ENCODE results near the gene CNPPD1.
A peak's percentile ranks its signal among the peaks of the same experiment; 100 is the strongest.

Gene CNPPD1

GRCh38 chr2:219158025-219158424 is 18.7 kb downstream of the CNPPD1 start:
- DNase-seq = no peak

- DNase-seq = no peak
Observed at GRCh38 chr2:219157396-219157795, 19.3 kb downstream of the CNPPD1 start.

GRCh38 chr2:219155054-219155644 is 21.6 kb downstream of the CNPPD1 start:
- no peak for DNase-seq

- DNase-seq = no peak
Observed at GRCh38 chr2:219149667-219150066, 27.1 kb downstream of the CNPPD1 start.

- peak; percentile 79 for DNase-seq
Observed at GRCh38 chr2:219142329-219142728, 34.4 kb downstream of the CNPPD1 start.

- no peak for DNase-seq
Observed at GRCh38 chr2:219140722-219141121, 36.0 kb downstream of the CNPPD1 start.

- no peak for DNase-seq
Observed at GRCh38 chr2:219133976-219134375, 42.7 kb downstream of the CNPPD1 start.

- DNase-seq = no peak
Observed at GRCh38 chr2:219131744-219132143, 45.0 kb downstream of the CNPPD1 start.

- no peak for DNase-seq
Observed at GRCh38 chr2:219131327-219131726, 45.4 kb downstream of the CNPPD1 start.

- no peak for DNase-seq
Observed at GRCh38 chr2:219129589-219129988, 47.1 kb downstream of the CNPPD1 start.

GRCh38 chr2:219128396-219128795 is 48.3 kb downstream of the CNPPD1 start:
- no peak for DNase-seq

GRCh38 chr2:219127037-219127635 is 49.6 kb downstream of the CNPPD1 start:
- no peak for DNase-seq

- DNase-seq = no peak
Observed at GRCh38 chr2:219126555-219126954, 50.2 kb downstream of the CNPPD1 start.

GRCh38 chr2:219125886-219126270 is 50.8 kb downstream of the CNPPD1 start:
- DNase-seq = no peak

- peak; percentile 71 for DNase-seq
Observed at GRCh38 chr2:219125225-219125885, 51.4 kb downstream of the CNPPD1 start.

GRCh38 chr2:219124381-219125110 is 52.2 kb downstream of the CNPPD1 start:
- DNase-seq = no peak

GRCh38 chr2:219123356-219124135 is 53.2 kb downstream of the CNPPD1 start:
- no peak for DNase-seq

GRCh38 chr2:219122202-219122980 is 54.3 kb downstream of the CNPPD1 start:
- no peak for DNase-seq

All from T1000 (cell line).